ENCODE results near the gene GATAD2A.

GATAD2A gene

DNA sequence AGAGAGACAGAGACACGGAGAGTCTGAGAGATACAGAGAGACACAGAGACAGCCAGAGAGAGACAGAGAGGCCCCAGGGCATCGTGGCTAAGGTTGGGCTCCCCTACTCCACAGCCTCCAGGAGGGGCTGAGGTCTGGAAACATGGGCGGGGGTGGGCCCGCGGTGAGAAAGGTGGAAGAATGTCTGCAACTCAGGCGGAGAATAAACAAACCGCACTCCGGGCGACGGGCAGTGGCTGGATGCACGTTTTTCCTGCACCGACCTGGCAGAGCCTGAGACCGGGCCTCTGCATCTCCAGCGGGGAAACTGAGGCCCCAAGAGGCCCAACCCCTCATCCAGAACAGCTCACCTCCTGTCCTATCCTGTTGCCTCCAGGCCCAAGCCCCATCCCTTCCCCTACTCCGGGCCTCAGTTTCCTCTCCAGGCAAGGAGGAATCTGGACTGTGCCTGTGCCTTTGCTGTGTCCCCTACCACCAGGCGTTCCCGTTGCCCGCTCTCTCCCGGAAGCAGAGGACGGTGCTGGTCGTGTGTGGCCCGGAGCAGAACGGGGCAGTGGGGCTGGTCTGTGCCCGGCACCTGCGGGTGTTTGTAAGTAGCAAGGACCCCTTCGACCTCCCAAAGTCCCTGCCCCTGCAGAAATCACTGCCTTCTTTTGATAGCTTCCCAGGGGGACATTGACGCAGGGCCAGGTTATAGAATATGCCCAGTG, 129.2 kb downstream of the GATAD2A start:
- no peak for DNase-seq

DNA sequence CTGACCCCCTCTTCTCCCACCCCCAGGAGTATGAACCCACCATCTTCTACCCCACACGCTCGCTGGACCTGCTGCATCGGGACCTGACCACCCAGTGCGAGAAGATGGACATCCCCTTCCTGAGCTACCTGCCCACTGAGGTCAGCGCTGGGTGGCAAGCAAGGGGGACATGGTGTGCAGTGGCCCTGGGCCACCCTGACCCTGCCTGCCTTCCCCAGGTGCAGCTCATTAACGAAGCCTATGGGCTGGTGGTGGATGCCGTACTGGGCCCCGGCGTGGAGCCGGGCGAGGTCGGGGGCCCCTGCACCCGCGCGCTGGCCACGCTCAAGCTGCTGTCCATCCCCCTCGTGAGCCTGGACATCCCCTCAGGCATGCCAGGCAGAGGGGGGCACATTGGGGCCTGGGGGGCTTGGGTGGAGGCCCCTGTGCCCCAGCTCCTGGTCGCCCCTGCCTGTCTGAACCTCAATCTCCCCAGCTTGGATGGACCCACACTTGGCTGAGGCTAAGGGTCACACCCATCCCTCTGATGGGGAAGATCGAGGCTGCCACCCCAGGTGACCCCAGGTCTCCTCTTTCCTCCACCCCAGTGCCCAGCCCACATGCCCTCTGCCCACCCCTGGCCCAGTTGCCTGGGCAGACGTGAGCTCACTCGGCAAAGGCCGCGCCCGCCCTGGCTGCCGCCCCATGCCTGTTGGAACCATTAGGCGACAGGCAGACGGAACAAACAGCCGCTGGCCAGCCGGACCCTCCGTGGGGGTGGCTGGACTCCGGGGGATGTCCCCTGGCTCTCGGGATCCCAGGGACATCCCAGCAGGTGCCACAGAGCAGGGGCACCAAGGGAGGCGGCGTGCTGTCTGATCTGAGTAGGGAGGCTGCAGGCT, 130.1 kb downstream of the GATAD2A start:
- no peak for DNase-seq

DNA sequence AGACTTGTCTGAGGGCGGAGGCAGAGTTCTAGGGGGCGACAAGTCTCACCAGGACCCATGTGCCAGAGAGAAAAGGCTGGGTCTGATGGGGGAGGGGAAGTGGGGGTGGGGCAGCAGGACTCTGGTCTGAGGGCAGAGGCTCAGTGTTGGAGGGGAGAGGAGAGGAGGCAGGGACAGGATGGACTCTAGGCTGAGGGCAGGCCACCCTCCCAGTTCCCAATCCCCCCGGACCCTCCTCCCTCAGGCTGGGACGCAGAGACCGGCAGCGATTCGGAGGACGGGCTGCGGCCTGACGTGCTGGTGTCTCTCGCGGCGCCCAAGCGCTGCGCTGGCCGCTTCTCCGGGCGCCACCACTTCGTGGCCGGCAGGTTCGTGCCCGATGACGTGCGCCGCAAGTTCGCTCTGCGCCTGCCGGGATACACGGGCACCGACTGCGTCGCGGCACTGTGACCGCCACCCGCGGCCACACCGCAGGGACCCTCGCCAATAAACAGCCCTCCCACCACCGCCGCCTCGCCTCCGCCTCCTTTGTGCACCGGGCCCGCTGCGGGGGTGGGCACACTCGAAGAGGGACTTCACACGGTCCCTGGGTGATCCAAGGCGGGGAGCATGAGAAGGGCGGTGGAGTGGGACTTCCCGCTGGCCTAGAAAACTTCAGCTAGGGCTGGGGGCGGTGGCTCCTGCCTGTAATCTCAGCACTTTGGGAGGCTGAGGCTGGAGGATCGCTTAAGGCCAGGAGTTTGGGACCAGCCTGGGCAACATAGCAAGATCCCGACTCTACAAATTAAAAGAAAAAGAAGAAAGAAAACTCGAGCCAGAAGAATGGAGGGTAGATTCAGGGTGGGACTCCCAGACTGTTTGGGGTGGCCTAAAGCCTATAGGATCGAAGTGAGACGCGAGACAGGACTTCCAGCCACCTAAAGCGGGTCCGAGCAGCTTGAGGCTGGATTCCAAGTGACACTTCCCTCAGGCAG, 131.9 kb downstream of the GATAD2A start:
- DNase-seq: no peak

DNA sequence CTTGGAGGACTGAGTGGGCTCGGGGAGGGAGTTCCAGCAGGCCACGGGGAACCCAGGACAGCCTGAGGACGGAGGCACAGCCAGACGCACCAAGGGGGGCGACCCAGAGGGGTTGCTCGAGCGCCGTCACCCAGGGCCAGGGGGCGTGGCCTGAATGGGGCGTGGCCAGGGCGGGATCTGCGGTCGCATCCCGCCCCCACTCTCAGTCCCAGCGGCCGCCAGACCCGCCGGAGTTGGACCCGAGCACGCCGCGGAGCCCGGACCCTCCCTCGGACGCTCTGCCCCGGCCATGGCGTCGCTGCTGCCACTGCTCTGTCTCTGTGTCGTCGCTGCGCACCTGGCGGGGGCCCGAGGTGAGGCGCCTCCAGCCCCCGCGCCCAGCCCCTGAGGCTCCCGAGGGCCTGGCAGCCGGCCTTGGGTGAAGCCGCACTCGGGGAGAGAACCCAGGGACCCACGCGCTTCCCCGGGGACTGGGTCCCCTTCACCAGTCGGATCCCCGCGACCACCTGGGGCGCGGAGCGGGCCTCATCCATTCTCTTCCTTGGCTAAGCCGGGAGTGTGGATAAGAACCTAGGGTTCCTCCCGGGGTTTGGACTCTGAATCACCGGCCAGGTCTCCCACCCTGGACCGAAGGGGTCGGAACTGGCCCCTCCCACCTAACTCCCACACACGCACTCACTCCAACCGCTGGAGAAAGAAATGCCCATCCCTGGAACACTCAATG, 132.7 kb downstream of the GATAD2A start, which contains the start of gene CILP2:
TSS of gene CILP2 (plus strand) at position 205 of the 724 bp plus-strand sequence. CDS start at position 290, 85 bp downstream.
- no peak for DNase-seq

DNA sequence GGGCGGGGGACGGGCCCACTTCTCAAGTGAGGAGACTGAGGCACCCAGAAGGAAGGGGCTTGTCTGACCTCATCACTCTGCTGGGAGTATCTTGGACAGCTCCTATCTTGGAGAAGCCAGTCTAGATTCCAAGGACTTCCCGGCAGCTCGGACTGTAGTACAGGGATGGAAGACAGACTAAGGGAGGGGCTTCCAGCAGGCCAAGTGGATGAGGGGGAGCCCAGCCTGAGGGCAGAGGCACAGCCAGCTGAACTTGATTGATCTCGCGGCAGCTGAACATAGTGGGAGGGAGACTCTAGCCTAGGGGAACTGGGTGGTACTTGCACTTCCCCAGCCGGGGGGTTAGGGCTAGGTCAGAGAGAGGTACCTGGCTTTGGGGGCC, 133.3 kb downstream of the GATAD2A start:
- DNase-seq: no peak

DNA sequence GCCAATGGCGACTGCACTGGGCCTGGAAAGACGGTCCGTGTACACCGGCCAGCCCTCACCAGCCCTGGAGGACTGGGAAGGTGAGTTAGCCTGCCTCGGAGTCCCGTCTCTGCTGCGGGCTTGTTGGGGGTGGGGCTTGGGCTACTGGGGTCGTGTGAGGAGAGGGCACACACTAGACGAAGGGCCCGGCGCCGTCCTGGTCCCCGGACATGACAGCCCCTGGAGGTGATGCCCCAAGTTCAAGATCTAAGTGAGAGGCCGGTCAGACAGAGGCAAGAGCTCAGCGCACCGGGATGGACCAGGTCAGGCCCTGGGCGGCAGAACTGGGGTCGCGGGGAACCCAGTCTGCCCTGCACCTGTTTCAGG, 134.2 kb downstream of the GATAD2A start:
- DNase-seq: no peak

DNA sequence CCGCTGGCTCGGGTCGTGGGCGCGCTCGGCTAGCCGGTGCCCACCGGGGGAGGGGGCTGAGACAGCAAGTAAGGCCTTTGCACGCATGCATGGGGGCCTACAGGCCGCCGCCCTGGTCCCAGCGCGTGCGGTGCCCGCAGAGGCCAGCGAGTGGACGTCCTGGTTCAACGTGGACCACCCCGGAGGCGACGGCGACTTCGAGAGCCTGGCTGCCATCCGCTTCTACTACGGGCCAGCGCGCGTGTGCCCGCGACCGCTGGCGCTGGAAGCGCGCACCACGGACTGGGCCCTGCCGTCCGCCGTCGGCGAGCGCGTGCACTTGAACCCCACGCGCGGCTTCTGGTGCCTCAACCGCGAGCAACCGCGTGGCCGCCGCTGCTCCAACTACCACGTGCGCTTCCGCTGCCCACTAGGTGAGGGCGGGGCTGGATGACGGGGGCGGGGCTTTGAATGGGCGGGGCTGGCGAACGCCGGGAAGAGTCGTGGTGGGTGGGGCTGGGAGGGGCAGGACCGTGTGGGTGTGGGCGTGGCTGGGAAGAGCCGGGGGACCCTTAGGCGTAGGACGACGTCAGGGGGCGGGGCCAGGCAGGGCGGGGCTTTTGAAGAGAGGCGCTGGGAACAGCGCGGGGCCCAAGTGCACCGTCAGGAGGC, 134.7 kb downstream of the GATAD2A start:
- no peak for DNase-seq

DNA sequence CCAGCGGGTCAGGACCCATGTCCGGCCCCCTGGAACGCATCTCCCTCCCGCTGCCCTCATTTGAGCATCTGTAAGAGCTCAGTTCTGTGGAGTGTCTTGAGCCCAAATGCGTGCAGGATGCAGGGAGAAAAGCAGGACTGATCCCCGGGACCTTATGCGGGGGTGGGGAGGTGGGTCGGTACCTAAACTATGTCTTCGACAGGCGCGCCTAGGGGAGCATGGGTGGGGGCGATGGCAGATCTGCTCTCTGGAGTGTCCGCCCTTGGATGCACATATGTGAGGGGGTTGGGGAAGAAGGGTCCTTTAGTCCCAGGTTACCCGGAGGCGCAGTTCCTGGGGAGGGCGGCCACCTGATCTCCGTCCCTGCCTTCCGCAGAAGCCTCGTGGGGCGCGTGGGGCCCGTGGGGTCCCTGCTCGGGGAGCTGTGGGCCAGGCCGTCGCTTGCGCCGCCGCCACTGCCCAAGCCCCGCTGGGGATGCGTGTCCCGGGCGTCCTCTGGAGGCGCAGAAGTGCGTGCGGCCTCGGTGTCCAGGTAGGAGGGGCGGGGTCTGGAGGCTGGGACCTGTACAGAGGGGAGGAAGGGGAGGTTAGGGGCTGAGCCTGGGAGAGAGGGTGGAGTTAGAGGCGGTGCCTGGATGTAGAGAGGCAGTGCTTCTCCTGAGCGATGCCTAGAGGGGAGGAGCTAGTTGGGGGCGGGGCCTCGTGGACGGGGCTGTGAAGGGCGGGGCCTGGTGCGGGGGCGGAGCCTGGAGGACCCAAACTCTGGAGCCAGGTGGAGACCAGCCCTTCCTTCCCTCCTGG, 135.4 kb downstream of the GATAD2A start:
- no peak for DNase-seq

DNA sequence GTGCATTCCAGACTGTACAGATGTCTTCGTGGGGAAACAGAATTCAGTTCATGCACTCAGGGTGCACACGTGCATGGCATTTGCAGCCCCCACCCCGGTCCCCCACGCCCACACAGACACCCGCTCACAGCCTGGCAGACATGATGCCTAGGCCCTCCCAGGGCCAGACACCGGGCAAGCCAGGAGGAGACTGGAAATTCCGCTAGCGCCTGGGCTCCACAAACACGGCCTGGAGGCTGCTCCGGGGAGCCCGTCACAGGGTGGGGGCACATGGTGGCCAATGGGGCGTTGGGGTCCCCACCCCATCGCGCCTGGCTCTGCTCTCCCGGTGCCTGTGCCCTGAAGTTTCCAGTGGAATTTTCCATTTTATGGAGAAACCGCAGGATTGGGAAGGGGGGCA, 136.1 kb downstream of the GATAD2A start:
- no peak for DNase-seq

DNA sequence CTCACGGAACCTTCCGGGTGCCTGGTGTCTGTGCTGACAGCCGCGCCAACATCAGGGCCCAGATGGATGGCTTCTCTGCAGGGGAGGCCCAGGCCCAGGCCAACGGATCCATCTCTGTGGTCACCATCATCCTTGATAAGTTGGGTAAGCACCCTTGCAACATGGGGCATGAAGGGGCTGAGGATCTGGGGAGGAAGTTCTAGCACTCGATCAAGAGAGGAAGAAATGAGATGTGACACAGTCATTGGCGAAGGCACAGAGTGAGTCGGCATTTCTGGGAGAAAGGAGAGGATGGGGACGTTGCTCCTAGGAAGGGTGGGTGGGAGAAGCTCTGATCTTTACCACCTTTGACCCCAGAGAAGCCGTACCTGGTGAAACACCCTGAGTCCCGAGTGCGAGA, 137.0 kb downstream of the GATAD2A start:
- no peak for DNase-seq

DNA sequence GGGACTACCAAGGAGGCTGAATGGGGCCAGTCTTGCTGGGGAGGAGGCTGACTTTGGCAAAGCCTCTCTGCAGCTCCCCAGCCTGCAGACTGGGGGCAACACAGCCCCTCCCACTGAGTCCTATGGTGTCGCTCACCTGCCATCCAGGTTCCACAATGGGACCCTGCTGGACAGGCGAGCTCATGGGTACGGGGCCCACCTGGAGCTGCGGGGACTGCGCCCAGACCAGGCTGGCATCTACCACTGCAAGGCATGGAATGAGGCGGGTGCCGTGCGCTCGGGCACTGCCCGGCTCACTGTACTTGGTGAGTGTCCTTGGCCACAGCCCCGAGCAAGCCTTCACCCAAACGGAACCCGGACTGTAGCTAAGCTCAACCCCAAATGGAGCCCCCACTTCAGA, 137.6 kb downstream of the GATAD2A start:
- DNase-seq: no peak

DNA sequence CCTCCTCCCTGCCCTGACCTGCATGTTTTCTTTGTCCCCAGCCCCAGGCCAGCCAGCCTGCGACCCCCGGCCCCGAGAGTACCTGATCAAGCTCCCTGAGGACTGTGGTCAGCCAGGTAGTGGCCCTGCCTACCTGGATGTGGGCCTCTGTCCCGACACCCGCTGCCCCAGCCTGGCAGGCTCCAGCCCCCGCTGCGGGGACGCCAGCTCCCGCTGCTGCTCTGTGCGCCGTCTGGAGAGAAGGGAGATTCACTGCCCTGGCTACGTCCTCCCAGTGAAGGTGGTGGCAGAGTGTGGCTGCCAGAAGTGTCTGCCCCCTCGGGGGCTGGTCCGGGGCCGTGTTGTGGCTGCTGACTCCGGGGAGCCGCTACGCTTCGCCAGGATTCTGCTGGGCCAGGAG, 138.2 kb downstream of the GATAD2A start:
- DNase-seq: no peak

DNA sequence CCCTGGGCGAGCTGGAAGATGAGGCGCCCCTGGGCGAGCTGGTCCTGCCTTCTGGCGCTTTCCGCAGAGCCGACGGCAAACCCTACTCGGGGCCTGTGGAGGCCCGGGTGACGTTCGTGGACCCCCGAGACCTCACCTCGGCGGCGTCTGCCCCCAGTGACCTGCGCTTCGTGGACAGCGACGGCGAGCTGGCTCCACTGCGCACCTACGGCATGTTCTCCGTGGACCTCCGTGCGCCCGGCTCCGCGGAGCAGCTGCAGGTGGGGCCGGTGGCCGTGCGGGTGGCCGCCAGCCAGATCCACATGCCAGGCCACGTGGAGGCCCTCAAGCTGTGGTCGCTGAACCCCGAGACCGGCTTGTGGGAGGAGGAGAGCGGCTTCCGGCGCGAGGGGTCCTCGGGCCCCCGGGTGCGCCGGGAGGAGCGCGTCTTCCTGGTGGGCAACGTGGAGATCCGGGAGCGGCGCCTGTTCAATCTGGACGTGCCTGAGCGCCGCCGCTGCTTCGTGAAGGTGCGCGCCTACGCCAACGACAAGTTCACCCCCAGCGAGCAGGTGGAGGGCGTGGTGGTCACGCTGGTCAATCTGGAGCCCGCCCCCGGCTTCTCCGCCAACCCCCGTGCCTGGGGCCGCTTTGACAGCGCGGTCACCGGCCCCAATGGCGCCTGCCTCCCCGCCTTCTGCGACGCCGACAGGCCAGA, 138.9 kb downstream of the GATAD2A start:
- no peak for DNase-seq

DNA sequence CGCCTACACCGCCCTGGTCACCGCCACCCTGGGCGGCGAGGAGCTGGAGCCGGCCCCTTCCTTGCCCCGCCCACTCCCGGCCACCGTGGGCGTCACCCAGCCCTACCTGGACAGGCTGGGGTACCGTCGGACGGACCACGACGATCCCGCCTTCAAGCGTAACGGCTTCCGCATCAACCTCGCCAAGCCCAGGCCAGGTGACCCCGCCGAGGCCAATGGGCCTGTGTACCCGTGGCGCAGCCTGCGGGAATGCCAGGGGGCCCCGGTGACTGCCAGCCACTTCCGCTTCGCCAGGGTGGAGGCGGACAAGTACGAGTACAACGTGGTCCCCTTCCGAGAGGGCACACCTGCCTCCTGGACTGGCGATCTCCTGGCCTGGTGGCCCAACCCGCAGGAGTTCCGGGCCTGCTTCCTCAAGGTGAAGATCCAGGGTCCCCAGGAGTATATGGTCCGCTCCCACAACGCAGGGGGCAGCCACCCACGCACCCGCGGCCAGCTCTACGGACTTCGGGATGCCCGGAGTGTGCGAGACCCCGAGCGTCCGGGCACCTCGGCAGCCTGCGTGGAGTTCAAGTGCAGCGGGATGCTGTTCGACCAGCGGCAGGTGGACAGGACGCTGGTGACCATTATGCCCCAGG, 139.6 kb downstream of the GATAD2A start:
- no peak for DNase-seq

DNA sequence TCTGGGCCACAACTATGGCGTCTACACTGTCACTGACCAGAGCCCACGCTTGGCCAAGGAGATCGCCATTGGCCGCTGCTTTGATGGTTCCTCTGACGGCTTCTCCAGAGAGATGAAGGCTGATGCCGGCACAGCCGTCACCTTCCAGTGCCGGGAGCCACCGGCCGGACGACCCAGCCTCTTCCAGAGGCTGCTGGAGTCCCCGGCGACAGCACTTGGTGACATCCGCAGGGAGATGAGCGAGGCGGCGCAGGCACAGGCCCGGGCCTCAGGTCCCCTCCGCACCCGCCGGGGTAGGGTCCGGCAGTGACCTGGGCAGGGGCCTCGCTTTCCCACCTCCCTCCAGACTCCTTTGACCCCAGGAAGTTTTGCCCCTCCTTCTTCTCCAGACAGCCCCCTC, 140.2 kb downstream of the GATAD2A start:
- DNase-seq: no peak

DNA sequence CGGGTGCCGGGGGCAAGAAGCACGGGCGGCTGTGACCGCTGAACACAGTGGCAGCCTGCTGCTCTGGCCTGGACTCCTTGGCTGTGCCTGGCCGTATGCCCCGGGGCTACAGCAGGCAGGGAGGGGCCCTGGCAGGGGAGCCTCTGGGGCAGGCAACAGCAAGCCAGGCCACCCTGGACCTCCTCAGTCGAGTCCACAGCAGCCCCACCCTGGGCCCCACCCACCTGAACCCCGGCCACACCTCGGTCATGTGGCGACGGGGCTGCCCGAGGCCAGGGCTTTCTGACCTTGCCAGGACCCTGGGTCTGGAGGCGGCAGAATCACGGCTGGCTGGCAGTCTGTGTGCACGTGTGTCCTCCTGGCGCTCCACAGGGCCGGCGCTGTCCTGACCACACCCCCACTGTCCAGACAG, 141.3 kb downstream of the GATAD2A start:
- no peak for DNase-seq

DNA sequence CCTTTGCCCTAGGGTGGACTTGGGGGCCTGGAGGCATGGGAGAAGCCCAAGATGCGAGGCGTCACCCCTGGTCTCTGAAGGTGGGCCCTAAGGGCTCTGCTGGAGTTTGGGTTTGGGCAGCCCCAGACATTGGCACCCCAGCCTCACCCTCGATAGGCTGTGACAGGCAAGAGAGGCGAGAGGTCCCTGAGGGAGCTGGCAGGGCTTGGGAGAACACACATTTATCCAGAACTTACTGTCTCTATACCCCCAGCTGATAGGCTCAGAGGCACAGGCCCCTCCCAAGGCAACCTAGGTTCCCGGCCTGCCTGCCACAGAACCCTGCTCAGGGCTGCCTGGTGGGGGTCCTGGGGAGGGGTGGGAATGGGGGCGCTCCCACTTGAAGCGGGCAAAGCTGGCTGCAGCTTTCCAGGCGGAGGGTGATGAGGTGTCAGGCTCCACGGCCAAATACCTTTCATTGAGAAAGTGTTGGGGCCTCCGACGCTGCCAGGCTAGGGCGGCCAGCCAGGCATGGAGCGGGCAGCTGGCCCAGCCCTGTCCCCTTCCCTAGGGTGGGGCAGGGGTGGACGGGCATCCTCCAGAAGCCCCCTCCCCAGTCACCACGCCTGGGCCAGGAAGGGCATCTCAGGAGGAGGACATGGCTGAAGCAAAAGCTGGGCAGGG, 142.3 kb downstream of the GATAD2A start:
- no peak for DNase-seq

DNA sequence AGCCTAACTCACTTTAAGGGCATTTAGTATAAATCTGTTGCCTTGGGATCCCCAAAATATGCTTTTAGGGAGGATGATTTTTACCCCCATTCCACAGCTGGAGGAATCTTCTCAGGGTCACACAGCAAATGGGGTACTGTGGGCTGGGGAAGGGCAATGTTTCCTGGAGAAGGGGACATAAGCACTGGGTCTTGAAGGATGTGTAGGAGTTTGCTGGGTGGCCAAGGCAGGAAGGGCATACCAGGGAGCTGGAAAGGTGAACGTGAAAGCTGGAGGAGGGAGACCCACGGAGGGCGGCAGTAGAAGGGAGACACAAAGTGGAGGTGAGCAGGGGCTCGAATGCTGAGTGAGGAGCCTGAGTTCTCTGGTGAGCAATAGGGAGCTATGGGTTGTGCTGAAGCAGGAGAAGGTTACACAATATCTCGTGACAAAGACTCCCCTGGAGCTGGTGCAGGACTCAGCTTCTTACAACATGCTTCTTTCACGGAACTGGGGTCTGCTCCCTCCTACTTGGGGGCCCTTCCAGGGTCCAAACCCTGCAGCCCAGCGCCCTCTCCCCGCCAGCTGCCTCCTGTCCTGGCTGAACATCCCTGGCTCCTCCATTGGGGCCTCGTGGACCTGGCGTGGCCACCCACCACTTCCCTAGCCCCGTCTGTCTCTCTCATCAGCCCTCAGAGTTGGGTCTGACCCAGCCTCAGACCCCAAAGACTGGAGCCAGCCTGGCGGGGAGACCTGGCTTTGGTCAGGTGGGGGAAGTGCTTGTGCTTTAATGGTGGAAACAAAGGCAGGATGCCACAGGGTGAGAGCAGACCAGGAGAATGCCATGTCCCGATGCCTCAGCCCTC, 143.7 kb downstream of the GATAD2A start:
- DNase-seq: no peak

Data from NCI-H446 treated with DMSO at 0.1 percent for 48 hours (cell line).